ENCODE data around the gene SLC8A3. TPM values are rescaled to one million over a fixed set of nuclear protein-coding genes. Genes with fewer than 3 reads are reported as not detected.

The SLC8A3 gene
- polyA plus RNA-seq, 3 donors: 0.01 TPM; not detected in 2

- H3K27me3 ChIP-seq (ENCODE audit: control insufficient read depth in 2 of 2, insufficient read depth in 2 of 2, low read length in 2 of 2): no peaks in the 10 kb centered on the region
- intact Hi-C loops (cut with micrococcal nuclease): no loop called here
- no peaks in the 10 kb centered on the region for H3K9me3 ChIP-seq (replicated peaks in 1 of 2; ENCODE audit: control insufficient read depth in 1 of 2, insufficient read depth in 1 of 2, low read length in 2 of 2)
- H3K79me2 ChIP-seq (ENCODE audit: insufficient read depth, low read length): no peaks in the 10 kb centered on the region
- H3K9ac ChIP-seq (ENCODE audit: insufficient read depth, low read length, poor library complexity, severe bottlenecking): no peak overlapping the region
- H3K9me3 Mint-ChIP-seq: peaks cover 0 to 3% (median 0%) of the 10 kb centered on the region in 7 donors
- no peaks in the 10 kb centered on the region for H4K20me1 ChIP-seq (ENCODE audit: insufficient read depth, low read length)
- no peaks in the 10 kb centered on the region for H3K36me3 Mint-ChIP-seq
- no peak overlapping the region for H2AFZ ChIP-seq (ENCODE audit: insufficient read depth, low read depth, low read length, poor library complexity, severe bottlenecking)
- 100% methylated on average over 3 of the region's 3 CpGs for WGBS (ENCODE audit: insufficient coverage)
- H3K4me3 Mint-ChIP-seq: no peak overlapping the region
- no peaks in the 10 kb centered on the region for H3K36me3 ChIP-seq (replicated peaks in 1 of 2; ENCODE audit: control insufficient read depth in 1 of 2, insufficient read depth in 2 of 2, low read length in 2 of 2)
- no peak overlapping the region for H3K4me3 ChIP-seq (replicated peaks in 1 of 3; ENCODE audit: low read depth in 2 of 3, low read length in 3 of 3)
- H3K4me1 Mint-ChIP-seq: no peaks in the 10 kb centered on the region
- no peak overlapping the region for H3K27ac Mint-ChIP-seq
- H3K4me1 ChIP-seq (ENCODE audit: control insufficient read depth in 1 of 2, insufficient read depth in 2 of 2, low read length in 2 of 2): no peaks in the 10 kb centered on the region
- no peak overlapping the region for H3K4me2 ChIP-seq (replicated peaks; ENCODE audit: extremely low read depth, low read length, poor library complexity, severe bottlenecking)
- DNase-seq: no peak
- H3K27me3 Mint-ChIP-seq (ENCODE audit: low read depth in 3 of 3): peaks cover 0 to 3% (median 2%) of the 10 kb centered on the region in 3 donors
- H3K27ac ChIP-seq (ENCODE audit: low read depth in 1 of 2, low read length in 2 of 2): no peak overlapping the region
- TF ChIP-seq CTCF (IDR thresholded peaks at IDR 0.05): no peak
Observed at GRCh38 chr14:70152081-70152480, 36.7 kb downstream of the SLC8A3 start.

- intact Hi-C loops (cut with micrococcal nuclease): no loop called here
- DNase-seq: no peak
- H3K9ac ChIP-seq (ENCODE audit: insufficient read depth, low read length, poor library complexity, severe bottlenecking): no peak overlapping the region
- H3K79me2 ChIP-seq (ENCODE audit: insufficient read depth, low read length): no peaks in the 10 kb centered on the region
- H3K36me3 ChIP-seq (replicated peaks in 1 of 2; ENCODE audit: control insufficient read depth in 1 of 2, insufficient read depth in 2 of 2, low read length in 2 of 2): no peaks in the 10 kb centered on the region
- Mint-ChIP-seq H3K36me3 (no peaks in the 10 kb centered on the region), H3K9me3 (peaks cover 0 to 3% (median 0%) of the 10 kb centered on the region in 7 donors), H3K4me3 (no peak overlapping the region), H3K27me3 (ENCODE audit: low read depth in 3 of 3) (peaks cover 2 to 4% (median 3%) of the 10 kb centered on the region in 3 donors), H3K27ac (peak overlapping the region in 1 of 7 donors; percentile 20), H3K4me1 (no peaks in the 10 kb centered on the region)
- H3K4me2 ChIP-seq (replicated peaks; ENCODE audit: extremely low read depth, low read length, poor library complexity, severe bottlenecking): no peak overlapping the region
- no peak overlapping the region for H2AFZ ChIP-seq (ENCODE audit: insufficient read depth, low read depth, low read length, poor library complexity, severe bottlenecking)
- no peak overlapping the region for H3K4me3 ChIP-seq (replicated peaks in 1 of 3; ENCODE audit: low read depth in 2 of 3, low read length in 3 of 3)
- WGBS (ENCODE audit: insufficient coverage): 100% methylated on average over 2 of the region's 4 CpGs
- no peak overlapping the region for H3K27ac ChIP-seq (ENCODE audit: low read depth in 1 of 2, low read length in 2 of 2)
- H3K9me3 ChIP-seq (replicated peaks in 1 of 2; ENCODE audit: control insufficient read depth in 1 of 2, insufficient read depth in 1 of 2, low read length in 2 of 2): no peaks in the 10 kb centered on the region
- no peaks in the 10 kb centered on the region for H3K27me3 ChIP-seq (ENCODE audit: control insufficient read depth in 2 of 2, insufficient read depth in 2 of 2, low read length in 2 of 2)
- H4K20me1 ChIP-seq (ENCODE audit: insufficient read depth, low read length): no peaks in the 10 kb centered on the region
- no peak for TF ChIP-seq CTCF (IDR thresholded peaks at IDR 0.05)
- H3K4me1 ChIP-seq (ENCODE audit: control insufficient read depth in 1 of 2, insufficient read depth in 2 of 2, low read length in 2 of 2): no peaks in the 10 kb centered on the region
Observed at GRCh38 chr14:70149596-70150165, 39.1 kb downstream of the SLC8A3 start.

All from CD14-positive monocyte (primary cell).